ENCODE data around the gene FADS1. TPM values are rescaled to one million over a fixed set of nuclear protein-coding genes. Genes with fewer than 3 reads are reported as not detected.

Gene FADS1
- total and polyA plus RNA-seq, 2 of the 8 experiments (the other 6 are each of a cell fraction or from before 2014, with no cell fraction given), result 115 to 141 TPM

DNA sequence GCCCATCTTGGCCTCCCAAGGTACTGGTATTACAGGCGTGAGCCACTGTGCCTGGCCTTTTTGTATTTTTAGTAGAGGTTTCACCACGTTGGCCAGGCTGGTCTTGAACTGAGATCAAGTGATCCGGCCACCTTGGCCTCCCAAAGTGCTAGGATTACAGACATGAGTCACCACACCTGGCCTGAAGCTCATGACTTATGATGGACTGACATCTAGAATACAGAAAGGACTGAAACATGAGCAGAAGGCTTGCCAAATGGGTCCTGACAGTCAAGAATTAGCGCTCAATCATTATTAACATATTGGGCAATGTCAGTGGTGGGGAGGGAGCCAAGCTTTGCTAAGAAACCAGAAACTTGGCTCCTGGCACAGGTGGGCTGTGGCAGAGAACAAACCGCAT is 5.0 kb downstream of the FADS1 start:
- Histone ChIP-seq H3K4me3 (ENCODE audit: extremely low read depth in 1 of 4, insufficient read depth in 2 of 4, low read depth in 3 of 4, low read length in 4 of 4) (no peak overlapping the region), H3K9me3 (ENCODE audit: insufficient read depth in 2 of 2, low read depth in 1 of 2, low read length in 1 of 2) (peaks cover 0 to 2% of the 10 kb centered on the region in 2 experiments; a peak in 1 of 4 replicates), H4K8ac (ENCODE audit: extremely low read depth, insufficient read depth, low read length) (no peak overlapping the region), H2BK12ac (ENCODE audit: low read depth, low read length) (no peak overlapping the region), H2BK15ac (ENCODE audit: low read length) (no peak overlapping the region), H2BK5ac (ENCODE audit: low read depth, low read length) (no peak overlapping the region), H3K36me3 (ENCODE audit: control insufficient read depth in 2 of 4, insufficient read depth in 4 of 4, low read length in 3 of 4) (peaks cover 35 to 72% (median 58%) of the 10 kb centered on the region in 4 experiments), H3K23ac (ENCODE audit: insufficient read length) (no peak overlapping the region), H3K79me2 (ENCODE audit: control insufficient read depth in 1 of 2, insufficient read depth in 2 of 2, low read length in 2 of 2) (peaks cover 0 to 20% of the 10 kb centered on the region in 2 experiments; a peak in 1 of 4 replicates), H3K14ac (ENCODE audit: insufficient read length) (no peak overlapping the region), H3K18ac (ENCODE audit: extremely low read depth, low read length) (no peak overlapping the region), H3K4me1 (replicated peaks in 1 of 4; ENCODE audit: control insufficient read depth in 3 of 4, insufficient read depth in 4 of 4, low read length in 3 of 4) (peaks cover 0 to 6% (median 1%) of the 10 kb centered on the region in 4 experiments; a peak in 3 of 7 replicates), H2BK120ac (replicated peaks; ENCODE audit: low read depth, low read length) (no peak overlapping the region), H3K79me1 (ENCODE audit: low read depth, low read length) (peaks cover 6% of the 10 kb centered on the region), H3K23me2 (ENCODE audit: low read depth, low read length) (peaks cover 7% of the 10 kb centered on the region; the same call in 1 of the 2 replicates), H2AFZ (ENCODE audit: low read length) (no peak overlapping the region), H4K91ac (replicated peaks; ENCODE audit: insufficient read length, low read length) (no peak overlapping the region), H4K5ac (ENCODE audit: insufficient read length, low read depth, low read length) (no peak overlapping the region), H2AK5ac (ENCODE audit: low read depth, low read length) (no peak overlapping the region), H3K27me3 (replicated peaks in 1 of 4; ENCODE audit: control insufficient read depth in 3 of 4, extremely low read depth in 1 of 4, insufficient read depth in 3 of 4, low read length in 3 of 4) (no peaks in the 10 kb centered on the region), H3K27ac (ENCODE audit: low read depth, low read length) (no peak overlapping the region), H3K9ac (replicated peaks in 1 of 4; ENCODE audit: extremely low read depth in 1 of 4, low read depth in 3 of 4, low read length in 3 of 4) (no peak overlapping the region), H2BK20ac (ENCODE audit: low read length) (no peak overlapping the region), H3K4ac (replicated peaks; ENCODE audit: insufficient read length, low read depth, low read length) (no peak overlapping the region), H3K56ac (replicated peaks; ENCODE audit: insufficient read length, low read depth, low read length) (no peak overlapping the region), H4K20me1 (replicated peaks in 1 of 2; ENCODE audit: control insufficient read depth in 1 of 2, insufficient read depth in 2 of 2, low read length in 2 of 2) (peaks cover 0 to 8% of the 10 kb centered on the region in 2 experiments), H3K4me2 (ENCODE audit: insufficient read depth in 1 of 2, low read depth in 2 of 2, low read length in 2 of 2) (no peak overlapping the region)
- no peak for TF ChIP-seq PHF8 (conservative IDR thresholded peaks at IDR 0.05; ENCODE audit: low read depth, low read length)
- TF ChIP-seq HDAC2 (IDR thresholded peaks at IDR 0.05; ENCODE audit: borderline replicate concordance in 1 of 2, low read depth in 2 of 2, low read length in 2 of 2), result no peak
- no peak for TF ChIP-seq SP2 (IDR thresholded peaks at IDR 0.05; ENCODE audit: low read length)
- TF ChIP-seq SIX5 (IDR thresholded peaks at IDR 0.05; ENCODE audit: low read depth, low read length), result no peak
- no peak for TF ChIP-seq TEAD4 (IDR thresholded peaks at IDR 0.05; ENCODE audit: low read depth, low read length)
- no peak for TF ChIP-seq SP1 (IDR thresholded peaks at IDR 0.05; ENCODE audit: low read depth, low read length)
- TF ChIP-seq ATF3 (IDR thresholded peaks at IDR 0.05; ENCODE audit: insufficient read depth, low read depth, low read length), result no peak
- no peak for TF ChIP-seq CBX5 (IDR thresholded peaks at IDR 0.05; ENCODE audit: low read depth, low read length)
- no peak for TF ChIP-seq BCL11A (IDR thresholded peaks at IDR 0.05; ENCODE audit: low read depth in 2 of 2, low read length in 2 of 2)
- POLR2A ChIA-PET (ENCODE audit: partially characterized antibody), result interaction anchor here (1.6 to 16.2 kb wide), 5 partner anchors 14 to 48 kb away, joined by 3 to 354 read pairs (median 3); partner anchors contain the start of genes FADS2, FEN1 and TMEM258
- WGBS, 2 experiments (ENCODE audit: extremely low coverage in 1 of 2, insufficient coverage in 1 of 2, insufficient read length in 1 of 2, insufficient replicate concordance in 2 of 2, low coverage in 1 of 2, low lambda C conversion rate in 2 of 2, missing lambda C conversion rate in 1 of 2), result 90% methylated on average over 5 of the region's 5 CpGs; no CpG with 5 or more reads in 1 of the 2 experiments
- DNase-seq (ENCODE audit: low read depth in 1 of 2, low spot score in 2 of 2) (no peak), FAIRE-seq (no peak)
- CTCF ChIA-PET (ENCODE audit: partially characterized antibody), result interaction anchor here (0.6 to 10.2 kb wide), 4 partner anchors 12 to 38 kb away, joined by 3 to 118 read pairs (median 4); partner anchors contain the start of genes FADS2 and FEN1
